ENCODE measurements around the gene OR2T12. TPM values are rescaled to one million over a fixed set of nuclear protein-coding genes. Genes with fewer than 3 reads are reported as not detected.

Gene OR2T12
- total and polyA plus RNA-seq, 2 of the 13 experiments (the other 11 are each of a cell fraction or from before 2014, with no cell fraction given), result not detected

- H3K4me2 ChIP-seq (ENCODE audit: low read depth, low read length), result no peak overlapping the region
- H2AFZ ChIP-seq (ENCODE audit: low read length), result no peak overlapping the region
- no peaks in the 10 kb centered on the region for H3K36me3 ChIP-seq (replicated peaks in 1 of 2; ENCODE audit: control insufficient read depth in 1 of 2, insufficient read depth in 2 of 2, low read length in 2 of 2)
- DNase-seq (ENCODE audit: low spot score) (no peak), FAIRE-seq (no peak), ATAC-seq (no peak)
- no peak overlapping the region for H3K9ac ChIP-seq (ENCODE audit: insufficient read depth, low read depth, low read length)
- H3K27me3 ChIP-seq (ENCODE audit: control insufficient read depth in 1 of 2, insufficient read depth in 2 of 2, low read length in 2 of 2), result no peaks in the 10 kb centered on the region
- in situ Hi-C loops (cut with HindIII; ENCODE audit: extremely low pct_ligation_motif_present, low pct_unique_long_range_greater_than_20kb), result no loop called here
- H3K27ac ChIP-seq (ENCODE audit: extremely low read length, insufficient read depth, low read length), result no peak overlapping the region
- H3K4me3 ChIP-seq (replicated peaks in 1 of 3; ENCODE audit: insufficient read depth in 1 of 3, low read depth in 2 of 3, low read length in 3 of 3), result no peak overlapping the region
- intact Hi-C loops (cut with micrococcal nuclease; ENCODE audit: unreplicated experiment), result no loop called here
- ChIA-PET CTCF (ENCODE audit: low intra/inter-chr PET ratio, low total read pairs) (no interaction called here), POLR2A (no interaction called here)
- H3K4me1 ChIP-seq (ENCODE audit: insufficient read depth, low read length), result no peaks in the 10 kb centered on the region
- 19% methylated on average over 6 of the region's 6 CpGs for WGBS (ENCODE audit: low lambda C conversion rate)
- BruUV-seq (replicated peaks), result no TSS peak
- peaks cover 70% of the 10 kb centered on the region for H3K9me3 ChIP-seq (ENCODE audit: low read length)
- no peaks in the 10 kb centered on the region for H3K79me2 ChIP-seq (ENCODE audit: insufficient read depth, low read length)
- no peaks in the 10 kb centered on the region for H4K20me1 ChIP-seq (ENCODE audit: insufficient read depth, low read length)
- no peak for TF ChIP-seq NFYC (CRISPR knock-in tag; IDR thresholded peaks at IDR 0.05)
- TF ChIP-seq ELF4 (CRISPR knock-in tag; IDR thresholded peaks at IDR 0.05; ENCODE audit: borderline replicate concordance), result no peak
- no peak for TF ChIP-seq POGK (CRISPR knock-in tag; conservative IDR thresholded peaks at IDR 0.05)
- TF ChIP-seq NR2F1 (CRISPR knock-in tag; IDR thresholded peaks at IDR 0.05), result no peak
- TF ChIP-seq PHF20 (CRISPR knock-in tag; IDR thresholded peaks at IDR 0.05), result no peak
- TF ChIP-seq ZBTB34 (CRISPR knock-in tag; IDR thresholded peaks at IDR 0.05), result no peak
- no peak for TF ChIP-seq ZSCAN20 (CRISPR knock-in tag; IDR thresholded peaks at IDR 0.05; ENCODE audit: borderline replicate concordance)
- TF ChIP-seq ZNF574 (CRISPR knock-in tag; IDR thresholded peaks at IDR 0.05), result no peak
- no peak for TF ChIP-seq ZKSCAN5 (CRISPR knock-in tag; IDR thresholded peaks at IDR 0.05)
- no peak for TF ChIP-seq RBFOX2 (IDR thresholded peaks at IDR 0.05; ENCODE audit: low read depth, low read length)
- no peak for TF ChIP-seq PHB2 (IDR thresholded peaks at IDR 0.05; ENCODE audit: partially characterized antibody)
- TF ChIP-seq ATRX (CRISPR knock-in tag; IDR thresholded peaks at IDR 0.05; ENCODE audit: borderline replicate concordance), result no peak
- no peak for TF ChIP-seq SALL2 (CRISPR knock-in tag; IDR thresholded peaks at IDR 0.05)
- no peak for TF ChIP-seq ZC3H13 (CRISPR knock-in tag; IDR thresholded peaks at IDR 0.05)
- TF ChIP-seq ZNF644 (CRISPR knock-in tag; IDR thresholded peaks at IDR 0.05; ENCODE audit: low read depth), result no peak
- TF ChIP-seq MTF2 (CRISPR knock-in tag; IDR thresholded peaks at IDR 0.05; ENCODE audit: borderline replicate concordance), result no peak
- TF ChIP-seq ZSCAN12 (CRISPR knock-in tag; IDR thresholded peaks at IDR 0.05), result no peak
- TF ChIP-seq ZBTB33 (CRISPR knock-in tag; IDR thresholded peaks at IDR 0.05), result no peak
These were observed 14.8 kb downstream of the OR2T12 start for GRCh38 chr1:248288391-248288790.
